Right lobe of liver (tissue), 6 donors: ENCODE measurements around the gene SARNP. TPM values are rescaled to one million over a fixed set of nuclear protein-coding genes. Genes with fewer than 3 reads are reported as not detected.

ENCODE experiments used
- ATAC-seq, 4 donors: fragments of 200-7000 bp; cut with Tn5 transposase; one replicate each; pipeline ENCODE4 v1.9.1; 2020; ENCODE audit warnings: mild to moderate bottlenecking in 4 of 4, moderate library complexity in 4 of 4
- DNase-seq, 3 donors: peaks; one replicate each; pipeline ENCODE4 v3.0.0-alpha.2; 2020
- H3K27ac ChIP-seq, 3 donors: fragments of 200-600 bp; one replicate each; pipeline ENCODE4 v1.8.0; 2022
- H3K27me3 ChIP-seq, 2 donors: fragments of 200-600 bp; one replicate each; pipeline ENCODE4 v1.8.0; 2022
- H3K36me3 ChIP-seq, 4 donors: fragments of 200-600 bp; sonication (generic) in 1 of 4; one replicate each; pipeline versions ENCODE4 v1.5.1 to v1.8.0; 2017 to 2022; ENCODE audit warnings: control low read depth in 1 of 4
- H3K4me1 ChIP-seq, 4 donors: fragments of 200-600 bp; sonication (generic) in 1 of 4; one replicate each; pipeline versions ENCODE4 v1.5.1 to v1.8.0; 2017 to 2022; ENCODE audit warnings: control low read depth in 1 of 4
- H3K4me3 ChIP-seq, 3 donors: fragments of 200-600 bp; one replicate each; pipeline ENCODE4 v1.8.0; 2022
- H3K9me3 ChIP-seq, 4 donors: fragments of 200-600 bp; sonication (generic) in 1 of 4; one replicate each; pipeline versions ENCODE4 v1.5.1 to v1.8.0; 2017 to 2022; ENCODE audit warnings: control low read depth in 1 of 4
- POLR2A ChIP-seq: fragments of 450-650 bp; IDR thresholded peaks from one replicate; pipeline ENCODE4 v1.6.1; 2017; ENCODE audit warnings: antibody characterized with exemption, mild to moderate bottlenecking
- WGBS: methylation state at CpG from one replicate; pipeline ENCODE4 v1.1.6; 2018; ENCODE audit warnings: low coverage, low lambda C conversion rate; ENCODE audit not compliant: insufficient coverage; ENCODE audit errors: missing lambda C conversion rate; 5-methylcytosine and 5-hydroxymethylcytosine counted together
- intact Hi-C, 2 donors: fragments of 100-400 bp; cut with DNase I; formaldehyde crosslinking; loops; one replicate each; pipeline versions ENCODE4 v1.11.2 to v1.14.1; 2022
- total RNA-seq, 6 experiments: library from RNA; depleted of rRNA in 2 of 6; stranded (reverse); fragments of >200 nt in 2 of 6; fragmentation: NEBNext Ultra II Directional in 3 of 6; extraction: Animal tissue kit (Norgen Biotek cat#: 25700) in 3 of 6; gene quantifications; one replicate each; pipeline versions ENCODE4 v1.1.0 to v1.2.4, GENCODE V29; 2016 to 2023
- TF ChIP-seq, protein P1 (sequence below), 4 donors: fragments of 200-600 bp in 3 of 4; fragments of 450-650 bp in 1 of 4; IDR thresholded peaks; one replicate each; pipeline versions ENCODE4 v1.5.1 to v1.8.0; 2016 to 2022; ENCODE audit warnings: antibody characterized with exemption in 4 of 4, mild to moderate bottlenecking in 2 of 4
- donor health status: DM: no; HTN: yes; CAD: no.
- donor health status: DM: no; HTN: no; CAD: no.
- donor health status: DM: no; HTN: no; CAD: no.
- donor health status: DM: no; HTN: yes; CAD: no.
- donor health status: DM: no; HTN: yes; CAD: no.

SARNP gene
- total RNA-seq, 6 experiments from 2014 or later, result 11.3 to 22.3 (median 17.0) TPM

DNA sequence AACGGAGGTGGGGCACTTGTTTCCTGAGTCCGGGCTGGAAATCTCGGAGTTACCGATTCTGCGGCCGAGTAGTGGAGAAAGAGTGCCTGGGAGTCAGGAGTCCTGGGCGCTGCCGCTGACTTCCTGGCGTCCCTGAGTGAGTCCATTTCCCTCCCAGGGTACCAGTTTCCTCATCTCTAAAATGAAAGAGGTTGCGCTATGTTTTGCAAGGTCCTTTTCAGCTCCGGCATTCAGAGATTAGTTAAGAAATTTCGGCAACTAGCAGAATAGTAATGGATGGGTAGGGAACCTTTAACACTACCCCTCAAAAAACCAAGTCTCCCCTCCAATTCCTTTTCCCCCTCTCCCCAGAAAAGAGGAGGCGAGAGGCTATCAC, 101.0 kb downstream of the SARNP start:
- Histone ChIP-seq H3K4me3 (peak overlapping the region; percentile 76 to 86 (median 82)), H3K36me3 (no peaks in the 10 kb centered on the region), H3K27me3 (no peaks in the 10 kb centered on the region), H3K27ac (peak overlapping the region; percentile 76 to 96 (median 87)), H3K4me1 (peaks cover 0 to 62% (median 14%) of the 10 kb centered on the region in 4 donors), H3K9me3 (no peaks in the 10 kb centered on the region)
- WGBS, result 9% methylated on average over 13 of the region's 13 CpGs
- ATAC-seq, result peak in 2 of 4 donors; percentile 0
- intact Hi-C loops, result no loop called here
- no peak for DNase-seq
- TF ChIP-seq POLR2A, result no peak
- TF ChIP-seq, protein P1, sequence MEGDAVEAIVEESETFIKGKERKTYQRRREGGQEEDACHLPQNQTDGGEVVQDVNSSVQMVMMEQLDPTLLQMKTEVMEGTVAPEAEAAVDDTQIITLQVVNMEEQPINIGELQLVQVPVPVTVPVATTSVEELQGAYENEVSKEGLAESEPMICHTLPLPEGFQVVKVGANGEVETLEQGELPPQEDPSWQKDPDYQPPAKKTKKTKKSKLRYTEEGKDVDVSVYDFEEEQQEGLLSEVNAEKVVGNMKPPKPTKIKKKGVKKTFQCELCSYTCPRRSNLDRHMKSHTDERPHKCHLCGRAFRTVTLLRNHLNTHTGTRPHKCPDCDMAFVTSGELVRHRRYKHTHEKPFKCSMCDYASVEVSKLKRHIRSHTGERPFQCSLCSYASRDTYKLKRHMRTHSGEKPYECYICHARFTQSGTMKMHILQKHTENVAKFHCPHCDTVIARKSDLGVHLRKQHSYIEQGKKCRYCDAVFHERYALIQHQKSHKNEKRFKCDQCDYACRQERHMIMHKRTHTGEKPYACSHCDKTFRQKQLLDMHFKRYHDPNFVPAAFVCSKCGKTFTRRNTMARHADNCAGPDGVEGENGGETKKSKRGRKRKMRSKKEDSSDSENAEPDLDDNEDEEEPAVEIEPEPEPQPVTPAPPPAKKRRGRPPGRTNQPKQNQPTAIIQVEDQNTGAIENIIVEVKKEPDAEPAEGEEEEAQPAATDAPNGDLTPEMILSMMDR (IDR thresholded peaks at IDR 0.05), result no peak

GRCh38 chr12:55715833-55716581, 101.5 kb downstream of the SARNP start, which contains the start of gene BLOC1S1:
BLOC1S1 (plus strand) TSS chr12:55716046; CDS start chr12:55716052, 6 bp downstream.
- peak; percentile 48 for TF ChIP-seq POLR2A
- TF ChIP-seq, protein P1 (IDR thresholded peaks at IDR 0.05), result peak in 2 of 4 donors; percentile 3 to 8
- Histone ChIP-seq H3K4me3 (peak within 1 kb of the TSS; percentile 76 to 86 (median 82)), H3K27ac (peak within 1 kb of the TSS; percentile 76 to 96 (median 87)), H3K36me3 (no peaks in the 10 kb centered on the region), H3K27me3 (no peaks in the 10 kb centered on the region), H3K4me1 (peaks cover 0 to 61% (median 14%) of the 10 kb centered on the region in 4 donors), H3K9me3 (no peaks in the 10 kb centered on the region)
- DNase-seq (peak; percentile 94 to 96 (median 95)), ATAC-seq (peak; percentile 69 to 82 (median 75))
- intact Hi-C loops, result no loop called here
- 0% methylated on average over 10 of the region's 42 CpGs for WGBS

DNA sequence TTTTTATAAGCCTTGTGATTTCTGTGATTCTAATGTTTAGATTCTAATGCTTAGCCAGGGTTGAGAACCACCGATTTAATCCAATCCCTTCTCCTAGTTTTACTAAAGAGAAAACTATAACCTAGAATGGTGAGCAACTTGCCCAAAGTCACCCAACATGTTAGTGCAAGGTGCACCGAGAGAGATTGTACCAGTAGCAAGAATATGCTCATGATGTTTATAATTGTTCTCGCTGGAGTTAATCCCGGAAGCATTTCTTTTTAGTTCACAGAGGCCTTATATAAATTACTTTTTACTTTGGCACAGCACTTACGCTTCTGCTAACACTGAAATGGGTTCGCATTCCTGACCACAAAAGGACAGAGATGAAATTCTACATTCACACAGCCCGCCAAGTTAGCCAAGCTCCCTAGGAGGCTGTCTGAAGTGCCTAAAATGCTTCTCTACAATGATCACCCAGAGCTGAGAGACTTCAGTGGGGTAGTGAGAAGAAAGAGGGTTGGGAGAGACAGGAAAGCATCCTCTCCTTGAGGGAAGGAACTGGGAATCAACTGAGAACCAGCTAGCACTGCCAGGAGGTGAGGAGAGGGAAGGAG, 102.3 kb downstream of the SARNP start:
- no peak for DNase-seq
- Histone ChIP-seq H3K4me3 (peak overlapping the region; percentile 76 to 86 (median 82)), H3K36me3 (no peaks in the 10 kb centered on the region), H3K27me3 (no peaks in the 10 kb centered on the region), H3K9me3 (no peaks in the 10 kb centered on the region), H3K4me1 (peaks cover 0 to 55% (median 12%) of the 10 kb centered on the region in 4 donors), H3K27ac (peak overlapping the region; percentile 76 to 96 (median 87))
- ATAC-seq, result no peak
- no peak for TF ChIP-seq POLR2A
- WGBS, result 79% methylated on average over 7 of the region's 7 CpGs
- intact Hi-C loops, result no loop called here

- peak in 1 of 4 donors; percentile 18 for ATAC-seq
- WGBS, result 22% methylated on average over 2 of the region's 2 CpGs
- Histone ChIP-seq H3K4me3 (no peak overlapping the region), H3K27ac (peak overlapping the region in 2 of 3 donors; percentile 2 to 59), H3K4me1 (peaks cover 0 to 56% (median 3%) of the 10 kb centered on the region in 4 donors), H3K9me3 (no peaks in the 10 kb centered on the region), H3K27me3 (no peaks in the 10 kb centered on the region), H3K36me3 (no peaks in the 10 kb centered on the region)
- intact Hi-C loops, result no loop called here
- no peak for DNase-seq
- TF ChIP-seq POLR2A, result no peak
- TF ChIP-seq, protein P1 (IDR thresholded peaks at IDR 0.05), result no peak
Measured at GRCh38 chr12:55713721-55714120, 103.8 kb downstream of the SARNP start.
